GM19238 (cell line): ENCODE measurements around the gene VPREB3.
"Not testable (repeated sequence)": the region's sequence is repeated elsewhere in the genome, so short reads cannot be mapped to it uniquely, and the experiment has no call there.

Experiments
- DNase-seq: peaks from one replicate; pipeline ENCODE4 v3.0.0; 2011; ENCODE audit warnings: low spot score; ENCODE audit not compliant: insufficient read length

VPREB3 gene

DNA sequence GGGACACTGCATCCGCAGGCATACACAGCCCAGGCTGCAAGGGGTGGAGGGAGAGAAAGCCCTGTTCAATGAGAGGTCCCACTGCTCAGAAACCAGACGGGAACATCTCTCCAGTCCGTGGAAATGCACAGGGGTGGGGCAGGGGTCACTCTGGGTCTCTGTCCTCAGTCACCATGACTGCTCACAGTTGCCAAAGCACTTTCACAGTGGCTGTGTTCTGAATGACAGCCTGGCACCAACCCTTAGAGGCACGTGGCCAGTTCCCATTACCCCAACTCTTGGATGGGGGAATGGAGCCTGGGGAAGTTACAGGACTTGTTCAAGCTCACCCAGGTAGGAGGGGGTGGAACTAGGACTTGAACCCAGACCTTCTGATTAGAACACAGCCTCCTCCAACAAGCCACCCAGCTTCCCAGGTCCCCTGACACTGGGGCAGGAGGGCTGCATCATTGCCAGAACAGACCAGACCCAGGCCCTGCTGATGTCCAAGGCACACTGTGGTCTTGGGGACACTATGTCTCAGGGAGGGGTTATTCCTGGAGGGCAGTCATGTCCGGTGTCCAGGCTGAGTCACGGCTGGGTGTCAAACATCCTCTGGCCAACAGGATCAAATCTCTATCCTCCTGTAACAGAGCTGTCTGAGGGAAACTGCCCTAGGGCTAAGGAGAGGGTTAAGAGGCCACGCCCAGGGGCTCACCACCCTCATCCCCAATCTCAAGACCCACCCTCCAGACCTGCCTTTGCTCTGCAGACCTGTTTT lies 11.5 kb downstream of the VPREB3 start:
- DNase-seq, result no peak

DNA sequence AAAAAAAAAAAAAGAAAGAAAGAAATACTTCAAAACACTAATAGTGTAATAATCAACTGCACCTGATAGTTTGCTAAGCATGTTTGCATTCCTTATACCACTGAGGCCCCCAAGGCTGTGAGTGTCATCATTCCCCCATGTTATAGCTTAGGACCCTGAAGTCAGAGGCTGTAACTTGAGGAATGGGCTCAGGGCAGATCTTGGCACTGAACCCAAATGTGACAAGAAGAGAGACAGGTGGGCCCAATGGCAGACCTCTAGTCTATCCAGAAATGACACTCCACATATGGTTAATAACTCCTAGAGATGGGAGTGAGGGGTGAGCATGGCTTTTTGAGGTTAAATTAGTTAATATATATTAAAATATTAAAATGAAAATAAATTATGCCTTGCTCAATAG lies 16.5 kb downstream of the VPREB3 start:
- DNase-seq, result no peak

- not testable (repeated sequence) for DNase-seq
Measured at GRCh38 chr22:23728108-23728507, 26.1 kb downstream of the VPREB3 start.

GRCh38 chr22:23722724-23723123 lies 31.5 kb downstream of the VPREB3 start:
- no peak for DNase-seq

DNA sequence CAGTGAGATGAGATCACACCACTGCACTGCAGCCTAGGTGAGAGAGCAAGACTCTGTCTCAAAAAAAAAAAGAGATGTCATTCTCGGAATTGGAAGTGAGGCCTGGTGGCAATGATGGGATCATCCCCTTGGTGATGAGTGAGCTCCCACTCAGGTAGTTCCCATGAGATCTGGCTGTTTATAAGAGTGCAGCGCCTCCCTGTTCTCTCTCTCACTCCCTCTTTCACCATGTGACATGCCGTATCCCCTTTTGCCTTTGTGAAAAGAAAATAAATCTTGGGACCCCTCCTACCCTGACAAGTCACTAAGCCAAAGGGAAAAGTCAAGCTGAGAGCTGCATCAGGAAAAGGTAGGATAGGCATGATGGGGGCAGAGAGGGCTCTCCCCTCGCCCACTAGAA lies 32.1 kb downstream of the VPREB3 start:
- no peak for DNase-seq

- no peak for DNase-seq
Measured at GRCh38 chr22:23720855-23721254, 33.4 kb downstream of the VPREB3 start.

DNA sequence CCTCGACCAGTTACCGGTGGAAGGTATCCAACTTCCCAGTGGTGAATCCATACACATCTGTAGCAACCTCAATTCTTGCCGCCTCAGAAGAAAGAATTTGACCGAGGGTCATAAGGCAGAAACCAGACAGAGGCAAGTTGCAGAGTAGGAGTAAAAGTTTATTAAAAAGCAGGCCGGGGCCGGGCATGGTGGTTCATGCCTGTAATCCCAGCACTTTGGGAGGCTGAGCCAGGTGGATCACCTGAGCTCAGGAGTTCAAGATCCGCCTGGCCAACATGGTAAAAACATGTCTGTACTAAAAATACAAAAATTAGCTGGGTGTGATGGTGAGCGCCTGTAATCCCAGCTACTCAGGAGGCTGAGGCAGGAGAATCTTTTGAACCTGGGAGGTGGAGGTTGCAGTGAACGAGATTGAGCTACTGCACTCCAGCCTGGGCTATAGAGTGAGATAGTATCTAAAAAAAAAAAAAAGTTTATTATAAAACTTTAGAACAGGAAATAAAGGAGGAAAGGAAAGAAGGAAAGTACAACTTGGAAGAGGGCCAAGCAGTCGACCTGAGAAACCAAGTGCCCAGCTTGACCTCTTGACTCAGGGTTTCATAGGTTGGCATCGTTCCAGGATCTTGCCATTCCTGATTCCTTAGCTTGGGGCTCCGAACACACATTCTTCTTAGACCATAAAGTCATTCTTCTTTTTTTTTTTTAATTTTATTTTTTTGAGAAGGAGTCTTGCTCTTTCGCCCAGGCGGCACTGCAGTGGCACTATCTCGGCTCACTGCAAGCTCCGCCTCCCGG lies 35.7 kb downstream of the VPREB3 start:
- no peak for DNase-seq

- DNase-seq, result peak; percentile 85
Measured at GRCh38 chr22:23716811-23717801, 37.1 kb downstream of the VPREB3 start.

GRCh38 chr22:23715806-23716375 lies 38.3 kb downstream of the VPREB3 start:
- DNase-seq, result no peak

GRCh38 chr22:23714596-23715578 lies 39.3 kb downstream of the VPREB3 start:
- no peak for DNase-seq

GRCh38 chr22:23713696-23714595 lies 40.3 kb downstream of the VPREB3 start:
- no peak for DNase-seq

GRCh38 chr22:23712256-23712655 lies 42.0 kb downstream of the VPREB3 start:
- no peak for DNase-seq

GRCh38 chr22:23709107-23709506 lies 45.1 kb downstream of the VPREB3 start:
- no peak for DNase-seq

DNA sequence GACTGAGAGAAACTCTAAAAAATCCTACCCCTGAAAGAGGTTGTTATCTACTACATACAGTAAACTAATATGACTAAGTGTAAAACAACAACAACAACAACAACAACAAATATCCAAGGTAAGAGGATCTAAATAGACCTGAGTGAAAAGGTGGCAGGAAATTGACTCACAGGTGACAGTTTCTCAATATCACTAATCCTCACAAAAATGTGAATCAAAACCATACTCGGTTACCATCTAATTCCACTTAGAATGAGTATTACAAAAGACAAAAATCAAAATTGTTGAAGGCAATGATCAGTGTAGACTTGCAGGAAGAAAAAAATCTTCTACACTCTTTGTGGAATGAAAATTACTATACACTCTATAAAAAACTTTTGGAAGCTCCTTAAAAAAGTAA lies 46.0 kb downstream of the VPREB3 start:
- no peak for DNase-seq

DNA sequence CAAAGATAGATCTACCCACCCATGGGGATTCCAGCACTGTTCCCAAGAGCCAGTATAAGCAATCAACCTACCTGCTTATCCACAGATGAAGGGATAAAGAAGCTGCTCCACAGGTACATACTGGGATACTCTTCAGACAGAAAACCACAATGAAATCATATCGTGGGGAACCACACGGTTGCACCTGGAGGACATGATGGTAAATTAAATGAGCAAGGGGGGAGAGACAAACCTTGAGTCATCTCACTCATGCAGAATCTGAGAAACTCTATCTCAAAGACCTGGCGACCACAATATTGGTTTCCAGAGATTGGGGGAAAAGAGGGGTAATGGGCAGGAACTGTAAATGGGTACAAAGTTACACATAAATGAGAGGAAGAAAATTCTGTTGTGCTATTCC lies 48.9 kb downstream of the VPREB3 start:
- no peak for DNase-seq

DNA sequence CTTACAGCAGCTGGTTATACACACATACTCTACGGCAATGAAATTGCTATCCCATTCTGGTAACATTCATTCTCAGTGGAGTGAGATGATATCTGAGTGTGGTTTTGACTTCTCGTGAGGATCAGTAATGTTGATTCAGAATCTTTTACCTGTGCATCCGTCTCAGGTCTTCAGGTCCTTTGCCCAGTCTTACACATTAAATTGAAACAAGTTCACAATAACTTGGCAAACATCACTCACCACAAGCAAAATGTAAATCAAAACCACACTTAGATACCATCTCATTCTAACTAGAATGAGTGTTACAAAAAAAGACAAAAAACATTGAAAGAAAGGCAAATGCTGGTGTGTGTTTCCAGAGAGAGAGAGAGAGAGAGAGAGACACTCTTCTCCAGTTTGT lies 49.4 kb downstream of the VPREB3 start:
- no peak for DNase-seq

DNA sequence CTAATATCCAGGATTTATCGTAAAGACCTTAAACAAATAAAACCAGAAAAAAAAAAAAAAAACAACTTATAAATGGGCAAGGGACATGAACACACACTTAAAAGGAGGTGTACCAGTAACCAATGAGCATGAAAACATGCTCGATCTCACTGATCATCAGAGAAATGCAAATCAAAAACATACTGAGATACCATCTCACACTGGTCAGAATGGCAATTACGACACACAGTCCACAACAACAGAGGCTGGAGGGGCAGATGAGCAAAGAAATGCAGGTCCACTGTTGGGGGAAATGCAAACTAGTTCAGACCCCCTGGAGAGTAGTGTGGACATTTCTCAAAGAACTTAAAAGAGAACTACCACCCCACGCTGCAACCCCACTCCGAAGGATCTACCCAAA lies 50.2 kb downstream of the VPREB3 start:
- DNase-seq, result no peak
